ENCODE measurements around the gene RAE1. TPM values are rescaled to one million over a fixed set of nuclear protein-coding genes. Genes with fewer than 3 reads are reported as not detected.

The RAE1 gene
- total RNA-seq, 4 donors from 2014 or later = 15.8 to 35.8 (median 20.6) TPM

GRCh38 chr20:57386762-57387161, 35.7 kb downstream of the RAE1 start:
- in situ Hi-C loops (cut with MboI; ENCODE audit: low sequenced_read_pairs in 4 of 4) (loop anchor here (5.0 to 25.0 kb wide), 4 partner anchors 106 to 826 kb away; partner anchors contain the start of gene PMEPA1 (in 1 of the 4)), intact Hi-C loops (cut with DNase I; ENCODE audit: low total_unique reads) (loop anchor here (10.0 kb wide), 1 partner anchor 208 kb away; no protein-coding TSS in a partner anchor)
- ATAC-seq (no peak), DNase-seq (peak in 1 of 2 donors; percentile 10)
- Histone ChIP-seq H3K9me3 (no peaks in the 10 kb centered on the region), H3K4me3 (no peak overlapping the region), H3K27me3 (no peaks in the 10 kb centered on the region), H3K36me3 (no peaks in the 10 kb centered on the region), H3K27ac (no peak overlapping the region), H3K4me1 (peaks cover 15 to 17% of the 10 kb centered on the region in 2 donors)
- TF ChIP-seq POLR2A (IDR thresholded peaks at IDR 0.05) (no peak), CTCF (IDR thresholded peaks at IDR 0.05 in 4 of 5, conservative IDR thresholded peaks at IDR 0.05 in 1 of 5) (no peak)

GRCh38 chr20:57387463-57387862, 36.4 kb downstream of the RAE1 start:
- Histone ChIP-seq H3K9me3 (no peaks in the 10 kb centered on the region), H3K36me3 (no peaks in the 10 kb centered on the region), H3K27me3 (no peaks in the 10 kb centered on the region), H3K4me1 (peaks cover 19% of the 10 kb centered on the region in 2 donors), H3K4me3 (no peak overlapping the region), H3K27ac (no peak overlapping the region)
- intact Hi-C loops (cut with DNase I; ENCODE audit: low total_unique reads) (loop anchor here (10.0 kb wide), 1 partner anchor 207 kb away; no protein-coding TSS in a partner anchor), in situ Hi-C loops (cut with MboI; ENCODE audit: low sequenced_read_pairs in 4 of 4) (loop anchor here (5.0 to 25.0 kb wide), 4 partner anchors 105 to 825 kb away; partner anchors contain the start of gene PMEPA1 (in 1 of the 4))
- no peak for TF ChIP-seq CTCF (IDR thresholded peaks at IDR 0.05 in 4 of 5, conservative IDR thresholded peaks at IDR 0.05 in 1 of 5)
- TF ChIP-seq POLR2A (IDR thresholded peaks at IDR 0.05) = no peak
- no peak for ATAC-seq
- peak in 1 of 2 donors; percentile 9 for DNase-seq

GRCh38 chr20:57387945-57388371, 36.9 kb downstream of the RAE1 start:
- H3K9me3 ChIP-seq = no peaks in the 10 kb centered on the region
- H3K4me1 ChIP-seq = peaks cover 23 to 24% of the 10 kb centered on the region in 2 donors
- peaks cover 0 to 1% of the 10 kb centered on the region in 2 donors for H3K36me3 ChIP-seq
- H3K27ac ChIP-seq = no peak overlapping the region
- intact Hi-C loops (cut with DNase I; ENCODE audit: low total_unique reads) (loop anchor here (10.0 kb wide), 1 partner anchor 207 kb away; no protein-coding TSS in a partner anchor), in situ Hi-C loops (cut with MboI; ENCODE audit: low sequenced_read_pairs in 4 of 4) (loop anchor here (5.0 to 25.0 kb wide), 4 partner anchors 104 to 824 kb away; partner anchors contain the start of gene PMEPA1 (in 1 of the 4))
- DNase-seq = peak in 1 of 2 donors; percentile 14
- TF ChIP-seq CTCF (IDR thresholded peaks at IDR 0.05 in 4 of 5, conservative IDR thresholded peaks at IDR 0.05 in 1 of 5) (no peak), POLR2A (IDR thresholded peaks at IDR 0.05) (no peak)
- no peak for ATAC-seq
- H3K4me3 ChIP-seq = no peak overlapping the region
- H3K27me3 ChIP-seq = no peaks in the 10 kb centered on the region

GRCh38 chr20:57388953-57389694, 38.1 kb downstream of the RAE1 start:
- in situ Hi-C loops (cut with MboI; ENCODE audit: low sequenced_read_pairs in 4 of 4) = loop anchor here (5.0 to 25.0 kb wide), 4 partner anchors 103 to 823 kb away; partner anchors contain the start of gene PMEPA1 (in 1 of the 4)
- ATAC-seq (peak; percentile 11 to 28), DNase-seq (peak in 1 of 2 donors; percentile 75)
- H3K27me3 ChIP-seq = no peaks in the 10 kb centered on the region
- H3K9me3 ChIP-seq = no peaks in the 10 kb centered on the region
- intact Hi-C loops (cut with DNase I; ENCODE audit: low total_unique reads) = loop anchor here (10.0 kb wide), 1 partner anchor 206 kb away; no protein-coding TSS in a partner anchor
- TF ChIP-seq CTCF (IDR thresholded peaks at IDR 0.05 in 4 of 5, conservative IDR thresholded peaks at IDR 0.05 in 1 of 5) = peak; percentile 9 to 55 (median 41)
- peak; percentile 47 to 67 for TF ChIP-seq POLR2A (IDR thresholded peaks at IDR 0.05)
- H3K36me3 ChIP-seq = peaks cover 0 to 11% of the 10 kb centered on the region in 2 donors
- peak overlapping the region; percentile 81 to 90 (median 84) for H3K27ac ChIP-seq
- peak overlapping the region; percentile 48 to 60 (median 52) for H3K4me3 ChIP-seq
- H3K4me1 ChIP-seq = peaks cover 35 to 36% of the 10 kb centered on the region in 2 donors
